ENCODE measurements around the gene NFATC1.

Gene NFATC1

GRCh38 chr18:79382681-79383387 lies 12.9 kb upstream of the NFATC1 start:
- no peak overlapping the region for H3K4me2 ChIP-seq (ENCODE audit: low read length)
- no peaks in the 10 kb centered on the region for H3F3A ChIP-seq (ENCODE audit: control insufficient read depth, insufficient read depth)
- H3K9me3 ChIP-seq (ENCODE audit: control insufficient read depth, insufficient read depth, low read length) = no peaks in the 10 kb centered on the region
- H4K20me1 ChIP-seq (ENCODE audit: control insufficient read depth, insufficient read depth, low read depth, low read length) = peaks cover 3% of the 10 kb centered on the region; the same call in 1 of the 2 replicates
- no peak overlapping the region for H3K27ac ChIP-seq (ENCODE audit: low read depth, low read length)
- no peak overlapping the region for H3K4me3 ChIP-seq (ENCODE audit: low read length)
- H3K36me3 ChIP-seq (ENCODE audit: control insufficient read depth, low read length) = no peaks in the 10 kb centered on the region
- TF ChIP-seq EZH2phosphoT487 (IDR thresholded peaks at IDR 0.05; ENCODE audit: borderline replicate concordance, low read length) (no peak), CTCF (IDR thresholded peaks at IDR 0.05; ENCODE audit: low read depth, low read length, poor library complexity, severe bottlenecking) (no peak)
- H3K4me1 ChIP-seq (ENCODE audit: control insufficient read depth, low read length) = peaks cover 12% of the 10 kb centered on the region
- peaks cover under 1% of the 10 kb centered on the region; the same call in 1 of the 2 replicates for H3K27me3 ChIP-seq (ENCODE audit: control insufficient read depth, low read length)
- H3K79me2 ChIP-seq (ENCODE audit: control insufficient read depth, low read length) = no peaks in the 10 kb centered on the region
- no peaks in the 10 kb centered on the region for H3K9me2 ChIP-seq (replicated peaks; ENCODE audit: control insufficient read depth, low read length)

- H3K4me2 ChIP-seq (ENCODE audit: low read length) = no peak overlapping the region
- TF ChIP-seq EZH2phosphoT487 (IDR thresholded peaks at IDR 0.05; ENCODE audit: borderline replicate concordance, low read length) (no peak), CTCF (IDR thresholded peaks at IDR 0.05; ENCODE audit: low read depth, low read length, poor library complexity, severe bottlenecking) (no peak)
- no peak overlapping the region for H3K27ac ChIP-seq (ENCODE audit: low read depth, low read length)
- H3K36me3 ChIP-seq (ENCODE audit: control insufficient read depth, low read length) = no peaks in the 10 kb centered on the region
- H3K27me3 ChIP-seq (ENCODE audit: control insufficient read depth, low read length) = peaks cover 7% of the 10 kb centered on the region; the same call in 1 of the 2 replicates
- peaks cover 3% of the 10 kb centered on the region; the same call in 1 of the 2 replicates for H4K20me1 ChIP-seq (ENCODE audit: control insufficient read depth, insufficient read depth, low read depth, low read length)
- H3K4me1 ChIP-seq (ENCODE audit: control insufficient read depth, low read length) = peaks cover 12% of the 10 kb centered on the region
- no peaks in the 10 kb centered on the region for H3K9me2 ChIP-seq (replicated peaks; ENCODE audit: control insufficient read depth, low read length)
- no peaks in the 10 kb centered on the region for H3K9me3 ChIP-seq (ENCODE audit: control insufficient read depth, insufficient read depth, low read length)
- no peak overlapping the region for H3K4me3 ChIP-seq (ENCODE audit: low read length)
- H3F3A ChIP-seq (ENCODE audit: control insufficient read depth, insufficient read depth) = no peaks in the 10 kb centered on the region
- no peaks in the 10 kb centered on the region for H3K79me2 ChIP-seq (ENCODE audit: control insufficient read depth, low read length)
These were observed 12.2 kb upstream of the NFATC1 start for GRCh38 chr18:79383388-79384056.

GRCh38 chr18:79384151-79384807 lies 11.5 kb upstream of the NFATC1 start:
- Histone ChIP-seq H3K27me3 (ENCODE audit: control insufficient read depth, low read length) (peaks cover 15% of the 10 kb centered on the region), H3K4me2 (ENCODE audit: low read length) (no peak overlapping the region), H3K9me3 (ENCODE audit: control insufficient read depth, insufficient read depth, low read length) (no peaks in the 10 kb centered on the region), H4K20me1 (ENCODE audit: control insufficient read depth, insufficient read depth, low read depth, low read length) (peaks cover 3% of the 10 kb centered on the region; the same call in 1 of the 2 replicates), H3K9me2 (replicated peaks; ENCODE audit: control insufficient read depth, low read length) (no peaks in the 10 kb centered on the region), H3K27ac (ENCODE audit: low read depth, low read length) (no peak overlapping the region), H3K4me1 (ENCODE audit: control insufficient read depth, low read length) (peaks cover 9% of the 10 kb centered on the region), H3K36me3 (ENCODE audit: control insufficient read depth, low read length) (no peaks in the 10 kb centered on the region), H3F3A (ENCODE audit: control insufficient read depth, insufficient read depth) (no peaks in the 10 kb centered on the region), H3K79me2 (ENCODE audit: control insufficient read depth, low read length) (no peaks in the 10 kb centered on the region), H3K4me3 (ENCODE audit: low read length) (no peak overlapping the region)
- TF ChIP-seq EZH2phosphoT487 (IDR thresholded peaks at IDR 0.05; ENCODE audit: borderline replicate concordance, low read length) (no peak), CTCF (IDR thresholded peaks at IDR 0.05; ENCODE audit: low read depth, low read length, poor library complexity, severe bottlenecking) (no peak)
